Stimulated activated CD4-positive, alpha-beta T cell treated with anti-CD3 and anti-CD28 coated beads, Interleukin-12 subunit alpha, Interleukin-12 subunit beta, amount 100 ng/mL, for 48 hours (primary cell): ENCODE data around the gene BRINP1.

ENCODE experiments used
- DNase-seq, 3 donors: peaks; one replicate each; pipeline ENCODE4 v3.0.0-alpha.2; 2020; ENCODE audit warnings: low read depth in 2 of 3, low spot score in 1 of 3

BRINP1 gene

DNA sequence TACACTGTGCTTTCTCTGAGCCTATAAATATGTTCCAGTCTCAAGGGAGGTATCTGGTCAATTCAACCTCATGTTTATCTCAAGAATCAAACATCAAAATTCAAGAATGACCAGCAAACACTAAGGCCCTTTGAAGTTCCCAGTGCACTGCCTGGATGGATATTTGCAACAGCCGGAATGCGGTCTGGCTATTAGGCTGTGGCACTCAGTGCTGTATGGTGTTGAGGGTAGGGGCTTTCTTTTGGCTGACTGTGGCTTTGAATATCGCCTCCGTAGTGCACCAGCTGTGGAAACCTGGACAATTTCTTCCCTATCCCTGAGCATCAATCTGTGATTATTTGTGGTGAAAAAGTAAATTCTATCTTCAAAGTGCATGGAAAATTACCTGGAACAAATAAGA lies 220.4 kb downstream of the BRINP1 start:
- DNase-seq = no peak

DNA sequence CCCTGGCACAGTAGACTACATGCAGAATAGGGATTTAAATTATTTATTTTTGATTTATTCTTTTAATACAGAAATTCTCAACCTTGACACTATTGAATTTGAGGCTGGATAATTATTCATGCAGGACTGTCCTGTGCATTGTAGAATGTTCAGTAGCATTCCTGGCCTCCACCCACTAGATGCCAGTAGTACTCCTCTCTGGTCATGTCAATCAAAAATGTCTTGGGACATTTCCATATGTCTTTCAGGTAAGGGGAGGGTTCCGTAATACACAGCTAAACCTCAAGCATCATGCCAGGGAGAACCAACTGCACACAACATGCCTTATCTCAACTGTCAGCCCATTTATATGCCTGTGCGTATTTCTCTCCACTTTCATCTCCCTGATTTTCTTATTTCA lies 231.8 kb downstream of the BRINP1 start:
- DNase-seq = no peak

DNA sequence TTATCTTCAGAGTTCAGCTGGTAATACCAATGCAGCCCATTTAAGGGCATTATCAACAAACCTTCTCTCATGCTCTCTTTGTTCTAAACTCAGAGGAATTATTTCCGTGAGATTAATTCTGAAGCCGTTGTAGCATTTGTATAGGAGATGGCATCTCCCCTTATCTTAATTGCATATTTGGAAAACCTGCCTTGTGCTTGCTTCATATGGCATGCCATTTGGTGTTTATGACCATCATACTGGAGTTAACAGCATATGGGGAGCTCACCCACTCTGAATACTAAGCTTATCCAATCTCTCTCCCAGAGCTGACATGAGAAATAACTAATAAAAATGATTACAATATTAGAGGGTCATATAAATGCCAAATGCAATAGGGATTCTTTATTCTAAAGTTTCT lies 243.2 kb downstream of the BRINP1 start:
- DNase-seq = no peak

GRCh38 chr9:119121899-119122298 lies 247.3 kb downstream of the BRINP1 start:
- DNase-seq = no peak

DNA sequence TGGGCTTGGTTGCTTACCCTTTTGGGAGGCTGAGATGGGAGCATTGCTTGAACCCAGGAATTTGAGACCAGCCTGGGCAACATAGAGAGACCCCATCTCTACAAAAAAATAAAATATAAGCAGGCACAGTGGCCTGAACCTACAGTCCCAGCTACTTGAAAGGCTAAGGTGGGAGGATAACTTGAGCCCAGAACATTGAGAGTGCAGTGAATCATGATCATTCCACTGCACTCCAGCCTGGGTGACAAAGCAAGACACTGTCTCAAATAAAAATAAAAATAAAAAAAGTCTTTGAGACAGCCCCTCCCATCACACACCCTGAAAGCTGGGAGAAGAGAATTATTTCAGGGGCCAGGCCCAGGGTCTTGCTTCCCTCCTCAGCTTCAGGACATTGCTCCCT lies 251.8 kb downstream of the BRINP1 start:
- DNase-seq = no peak
